Measurements from ENCODE around the gene IMPDH1. TPM values are rescaled to one million over a fixed set of nuclear protein-coding genes. Genes with fewer than 3 reads are reported as not detected.

The IMPDH1 gene
- total RNA-seq, 1 experiment from 2014 or later, result 119 TPM

GRCh38 chr7:128402356-128402755 lies 7.4 kb downstream of the IMPDH1 start:
- Histone ChIP-seq H3K27me3 (ENCODE audit: insufficient read depth, low read depth) (no peaks in the 10 kb centered on the region), H3K27ac (no peak overlapping the region), H3K9me2 (ENCODE audit: insufficient read depth) (no peaks in the 10 kb centered on the region), H3K79me2 (ENCODE audit: low read depth) (peaks cover 33% of the 10 kb centered on the region), H3F3A (ENCODE audit: insufficient read depth, low read depth) (peaks cover 29% of the 10 kb centered on the region; the same call in 1 of the 2 replicates), H3K9me3 (ENCODE audit: insufficient read depth, low read depth) (no peaks in the 10 kb centered on the region), H3K4me2 (no peak overlapping the region), H4K20me1 (ENCODE audit: insufficient read depth) (peaks cover 14% of the 10 kb centered on the region), H3K4me1 (replicated peaks; ENCODE audit: insufficient read depth) (peaks cover 20% of the 10 kb centered on the region), H3K36me3 (ENCODE audit: low read depth) (peaks cover 9% of the 10 kb centered on the region; the same call in 1 of the 2 replicates), H2AFZ (no peak overlapping the region), H3K4me3 (no peak overlapping the region)
- intact Hi-C loops (cut with micrococcal nuclease; ENCODE audit: unreplicated experiment), result no loop called here
- POLR2A ChIA-PET (ENCODE audit: unreplicated experiment), result no interaction called here
- DNase-seq, result no peak
- BruUV-seq (replicated peaks), result no TSS peak
- no peak for TF ChIP-seq EZH2 (IDR thresholded peaks at IDR 0.05; ENCODE audit: low read depth)
- TF ChIP-seq CTCF (conservative IDR thresholded peaks at IDR 0.05), result no peak
- CTCF ChIA-PET, result no interaction called here

- CTCF ChIA-PET, result interaction anchor here (0.6 to 1.1 kb wide), 2 partner anchors 25 to 561 kb away, joined by 3 to 4 read pairs; no protein-coding TSS in a partner anchor
- peaks cover 14% of the 10 kb centered on the region for H4K20me1 ChIP-seq (ENCODE audit: insufficient read depth)
Observed at GRCh38 chr7:128400566-128400965, 9.2 kb downstream of the IMPDH1 start.

GRCh38 chr7:128399991-128400390 lies 9.8 kb downstream of the IMPDH1 start:
- peaks cover 14% of the 10 kb centered on the region for H4K20me1 ChIP-seq (ENCODE audit: insufficient read depth)
- H2AFZ ChIP-seq, result no peak overlapping the region
- H3K79me2 ChIP-seq (ENCODE audit: low read depth), result peaks cover 28% of the 10 kb centered on the region
- H3K9me2 ChIP-seq (ENCODE audit: insufficient read depth), result no peaks in the 10 kb centered on the region
- no peak overlapping the region for H3K4me2 ChIP-seq
- BruUV-seq (replicated peaks), result no TSS peak
- intact Hi-C loops (cut with micrococcal nuclease; ENCODE audit: unreplicated experiment), result no loop called here
- H3K27ac ChIP-seq, result no peak overlapping the region
- TF ChIP-seq EZH2 (IDR thresholded peaks at IDR 0.05; ENCODE audit: low read depth) (no peak), CTCF (conservative IDR thresholded peaks at IDR 0.05) (no peak)
- no peak for DNase-seq
- ChIA-PET POLR2A (ENCODE audit: unreplicated experiment) (no interaction called here), CTCF (interaction anchor here (0.6 to 1.4 kb wide), 5 partner anchors 25 to 823 kb away, joined by 3 to 6 read pairs (median 4); no protein-coding TSS in a partner anchor)
- peaks cover 15% of the 10 kb centered on the region; the same call in 1 of the 2 replicates for H3F3A ChIP-seq (ENCODE audit: insufficient read depth, low read depth)
- no peak overlapping the region for H3K4me3 ChIP-seq
- peaks cover 9% of the 10 kb centered on the region; the same call in 1 of the 2 replicates for H3K36me3 ChIP-seq (ENCODE audit: low read depth)
- no peaks in the 10 kb centered on the region for H3K9me3 ChIP-seq (ENCODE audit: insufficient read depth, low read depth)
- H3K27me3 ChIP-seq (ENCODE audit: insufficient read depth, low read depth), result no peaks in the 10 kb centered on the region
- peaks cover 16% of the 10 kb centered on the region for H3K4me1 ChIP-seq (replicated peaks; ENCODE audit: insufficient read depth)

More at GRCh38 chr7:128400566-128400965, 9.2 kb downstream of the IMPDH1 start:
- no peak overlapping the region for H2AFZ ChIP-seq
- intact Hi-C loops (cut with micrococcal nuclease; ENCODE audit: unreplicated experiment), result no loop called here
- H3K9me3 ChIP-seq (ENCODE audit: insufficient read depth, low read depth), result no peaks in the 10 kb centered on the region
- no peak overlapping the region for H3K4me3 ChIP-seq
- BruUV-seq (replicated peaks), result no TSS peak
- no peaks in the 10 kb centered on the region for H3K9me2 ChIP-seq (ENCODE audit: insufficient read depth)
- H3K79me2 ChIP-seq (ENCODE audit: low read depth), result peaks cover 33% of the 10 kb centered on the region
- DNase-seq, result no peak
- peaks cover 18% of the 10 kb centered on the region; the same call in 1 of the 2 replicates for H3F3A ChIP-seq (ENCODE audit: insufficient read depth, low read depth)
- H3K36me3 ChIP-seq (ENCODE audit: low read depth), result peaks cover 9% of the 10 kb centered on the region; the same call in 1 of the 2 replicates
- no peaks in the 10 kb centered on the region for H3K27me3 ChIP-seq (ENCODE audit: insufficient read depth, low read depth)
- POLR2A ChIA-PET (ENCODE audit: unreplicated experiment), result no interaction called here
- no peak overlapping the region for H3K4me2 ChIP-seq
- peaks cover 16% of the 10 kb centered on the region for H3K4me1 ChIP-seq (replicated peaks; ENCODE audit: insufficient read depth)
- TF ChIP-seq CTCF (conservative IDR thresholded peaks at IDR 0.05), result no peak
- TF ChIP-seq EZH2 (IDR thresholded peaks at IDR 0.05; ENCODE audit: low read depth), result no peak
- no peak overlapping the region for H3K27ac ChIP-seq

All from PC-9 (cell line).